Endothelial cell of umbilical vein (primary cell): Measurements from ENCODE around the gene PCID2.

ENCODE experiments used
- CTCF ChIP-seq, 2 donors: IDR thresholded peaks; 1 replicate in 1 of 2; 2 replicates in 1 of 2; pipeline ENCODE4 v1.5.1; 2011; ENCODE audit warnings: low read length in 2 of 2, mild to moderate bottlenecking in 2 of 2, moderate library complexity in 2 of 2, control low read depth in 1 of 2, inconsistent platforms in 1 of 2, low read depth in 1 of 2; ENCODE audit not compliant: insufficient read depth in 1 of 2; ENCODE audit errors: extremely low read depth in 1 of 2
- EZH2 ChIP-seq: IDR thresholded peaks from 2 replicates; pipeline ENCODE4 v1.6.1; 2012; ENCODE audit warnings: borderline replicate concordance, low read depth, mild to moderate bottlenecking, moderate library complexity, low read length, inconsistent platforms; ENCODE audit not compliant: severe bottlenecking
- FOS ChIP-seq: IDR thresholded peaks from 2 replicates; pipeline ENCODE4 v1.6.1; 2011; ENCODE audit warnings: mild to moderate bottlenecking, low read length, moderate library complexity, borderline replicate concordance; ENCODE audit not compliant: insufficient read depth
- GATA2 ChIP-seq: IDR thresholded peaks from 2 replicates; pipeline ENCODE4 v1.7.0; 2011; ENCODE audit warnings: low read depth, mild to moderate bottlenecking, moderate library complexity, mixed read lengths, low read length; ENCODE audit not compliant: insufficient read length, insufficient read depth
- JUN ChIP-seq: IDR thresholded peaks from 2 replicates; pipeline ENCODE4 v1.6.1; 2011; ENCODE audit warnings: borderline replicate concordance, low read depth; ENCODE audit not compliant: insufficient read length, insufficient read depth
- MYC ChIP-seq: IDR thresholded peaks from one replicate; pipeline ENCODE4 v1.6.1; 2011; ENCODE audit warnings: mild to moderate bottlenecking, low read depth, low read length
- POLR2A ChIP-seq: IDR thresholded peaks from 2 replicates; pipeline ENCODE4 v1.6.1; 2012; ENCODE audit warnings: low read depth, mild to moderate bottlenecking, control low read depth, low read length
- POLR2AphosphoS5 ChIP-seq: IDR thresholded peaks from 2 replicates; pipeline ENCODE4 v1.6.1; 2012; ENCODE audit warnings: low read depth, mild to moderate bottlenecking, control low read depth, low read length, moderate library complexity; ENCODE audit not compliant: insufficient read depth
- TF ChIP-seq, protein P1 (sequence below): IDR thresholded peaks from 2 replicates; pipeline ENCODE4 v1.6.1; 2011; ENCODE audit not compliant: insufficient read depth, insufficient read length

GRCh38 chr13:113157929-113158747, 50.3 kb downstream of the PCID2 start, which contains the start of gene PROZ:
- TF ChIP-seq CTCF (IDR thresholded peaks at IDR 0.05; ENCODE audit: extremely low read depth in 1 of 2, insufficient read depth in 1 of 2, low read depth in 1 of 2, low read length in 2 of 2): no peak
- no peak for TF ChIP-seq POLR2A
- no peak for TF ChIP-seq POLR2AphosphoS5
- no peak for TF ChIP-seq EZH2
- TF ChIP-seq, protein P1, sequence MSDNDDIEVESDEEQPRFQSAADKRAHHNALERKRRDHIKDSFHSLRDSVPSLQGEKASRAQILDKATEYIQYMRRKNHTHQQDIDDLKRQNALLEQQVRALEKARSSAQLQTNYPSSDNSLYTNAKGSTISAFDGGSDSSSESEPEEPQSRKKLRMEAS: no peak
- no peak for TF ChIP-seq MYC
- no peak for TF ChIP-seq JUN
- no peak for TF ChIP-seq FOS
- TF ChIP-seq GATA2: no peak
